ENCODE results near the gene CDCP1. TPM values are rescaled to one million over a fixed set of nuclear protein-coding genes. Genes with fewer than 3 reads are reported as not detected.
"Not testable (repeated sequence)": the region's sequence is repeated elsewhere in the genome, so short reads cannot be mapped to it uniquely, and the experiment has no call there.

Gene CDCP1
- polyA plus RNA-seq, 3 donors from 2014 or later: 1.1 to 3.3 (median 2.0) TPM

- Mint-ChIP-seq H3K9me3 (no peaks in the 10 kb centered on the region), H3K27me3 (ENCODE audit: low read depth in 3 of 3) (peaks cover 2 to 13% (median 4%) of the 10 kb centered on the region in 3 donors), H3K4me1 (no peaks in the 10 kb centered on the region), H3K27ac (no peak overlapping the region), H3K4me3 (no peak overlapping the region), H3K36me3 (peaks cover 0 to 4% (median 0%) of the 10 kb centered on the region in 3 donors)
- DNase-seq: no peak
These were observed 91.2 kb downstream of the CDCP1 start for GRCh38 chr3:45055032-45055410.

- peaks cover 0 to 4% (median 0%) of the 10 kb centered on the region in 3 donors for H3K36me3 Mint-ChIP-seq
- H3K9me3 Mint-ChIP-seq: no peaks in the 10 kb centered on the region
- H3K4me1 Mint-ChIP-seq: no peaks in the 10 kb centered on the region
- H3K27me3 Mint-ChIP-seq (ENCODE audit: low read depth in 3 of 3): peaks cover 2 to 13% (median 5%) of the 10 kb centered on the region in 3 donors
- H3K27ac Mint-ChIP-seq: no peak overlapping the region
- H3K4me3 Mint-ChIP-seq: no peak overlapping the region
- DNase-seq: no peak
These were observed 91.9 kb downstream of the CDCP1 start for GRCh38 chr3:45054196-45054857.

- H3K27me3 Mint-ChIP-seq (ENCODE audit: low read depth in 3 of 3): peaks cover 4 to 13% (median 5%) of the 10 kb centered on the region in 3 donors
- DNase-seq, H3K9me3 Mint-ChIP-seq, H3K4me3 Mint-ChIP-seq, H3K27ac Mint-ChIP-seq, H3K36me3 Mint-ChIP-seq, H3K4me1 Mint-ChIP-seq: not testable (repeated sequence)
These were observed 92.4 kb downstream of the CDCP1 start for GRCh38 chr3:45053805-45054195.

- no peak overlapping the region for H3K4me3 Mint-ChIP-seq
- H3K9me3 Mint-ChIP-seq: no peaks in the 10 kb centered on the region
- DNase-seq: no peak
- no peak overlapping the region for H3K27ac Mint-ChIP-seq
- H3K36me3 Mint-ChIP-seq: no peaks in the 10 kb centered on the region
- H3K4me1 Mint-ChIP-seq: no peaks in the 10 kb centered on the region
- H3K27me3 Mint-ChIP-seq (ENCODE audit: low read depth in 3 of 3): peaks cover 3 to 7% (median 6%) of the 10 kb centered on the region in 3 donors
These were observed 94.5 kb downstream of the CDCP1 start for GRCh38 chr3:45051685-45052084.

- Mint-ChIP-seq H3K36me3 (no peaks in the 10 kb centered on the region), H3K9me3 (no peaks in the 10 kb centered on the region), H3K4me1 (no peaks in the 10 kb centered on the region), H3K27me3 (ENCODE audit: low read depth in 3 of 3) (peaks cover 3 to 7% (median 6%) of the 10 kb centered on the region in 3 donors), H3K27ac (no peak overlapping the region), H3K4me3 (no peak overlapping the region)
- no peak for DNase-seq
These were observed 96.4 kb downstream of the CDCP1 start for GRCh38 chr3:45049807-45050206.

- H3K4me3 Mint-ChIP-seq: no peak overlapping the region
- no peaks in the 10 kb centered on the region for H3K4me1 Mint-ChIP-seq
- H3K27me3 Mint-ChIP-seq (ENCODE audit: low read depth in 3 of 3): peaks cover 1 to 6% (median 5%) of the 10 kb centered on the region in 3 donors
- no peaks in the 10 kb centered on the region for H3K9me3 Mint-ChIP-seq
- no peak overlapping the region for H3K27ac Mint-ChIP-seq
- no peak for DNase-seq
- H3K36me3 Mint-ChIP-seq: no peaks in the 10 kb centered on the region
These were observed 97.9 kb downstream of the CDCP1 start for GRCh38 chr3:45048244-45048643.

- Mint-ChIP-seq H3K9me3 (no peaks in the 10 kb centered on the region), H3K27me3 (ENCODE audit: low read depth in 3 of 3) (peaks cover 0 to 3% (median 3%) of the 10 kb centered on the region in 3 donors), H3K27ac (no peak overlapping the region), H3K4me1 (peaks cover 19 to 20% of the 10 kb centered on the region in 2 donors), H3K4me3 (no peak overlapping the region), H3K36me3 (no peaks in the 10 kb centered on the region)
- no peak for DNase-seq
These were observed 102.4 kb downstream of the CDCP1 start for GRCh38 chr3:45043728-45044299.

GRCh38 chr3:45042162-45042561 is 104.0 kb downstream of the CDCP1 start:
- no peak for DNase-seq
- no peaks in the 10 kb centered on the region for H3K9me3 Mint-ChIP-seq
- peaks cover 25 to 31% of the 10 kb centered on the region in 2 donors for H3K4me1 Mint-ChIP-seq
- peaks cover 0 to 6% (median 4%) of the 10 kb centered on the region in 3 donors for H3K27me3 Mint-ChIP-seq (ENCODE audit: low read depth in 3 of 3)
- H3K36me3 Mint-ChIP-seq: no peaks in the 10 kb centered on the region
- H3K4me3 Mint-ChIP-seq: no peak overlapping the region
- no peak overlapping the region for H3K27ac Mint-ChIP-seq

- peak; percentile 23 to 46 (median 36) for DNase-seq
- H3K9me3 Mint-ChIP-seq: no peaks in the 10 kb centered on the region
- peak overlapping the region in 2 of 5 donors; percentile 9 to 15 for H3K4me3 Mint-ChIP-seq
- peaks cover 28 to 36% of the 10 kb centered on the region in 2 donors for H3K4me1 Mint-ChIP-seq
- H3K36me3 Mint-ChIP-seq: no peaks in the 10 kb centered on the region
- H3K27ac Mint-ChIP-seq: peak overlapping the region in 1 of 6 donors; percentile 36
- H3K27me3 Mint-ChIP-seq (ENCODE audit: low read depth in 3 of 3): peaks cover 0 to 9% (median 4%) of the 10 kb centered on the region in 3 donors
These were observed 104.5 kb downstream of the CDCP1 start for GRCh38 chr3:45041666-45042065.

GRCh38 chr3:45037720-45038455 is 108.3 kb downstream of the CDCP1 start:
- Mint-ChIP-seq H3K4me3 (peak overlapping the region in 4 of 5 donors; percentile 24 to 63 (median 48)), H3K27ac (no peak overlapping the region), H3K36me3 (no peaks in the 10 kb centered on the region), H3K9me3 (no peaks in the 10 kb centered on the region), H3K27me3 (ENCODE audit: low read depth in 3 of 3) (peaks cover 1 to 12% (median 5%) of the 10 kb centered on the region in 3 donors), H3K4me1 (peaks cover 61 to 69% of the 10 kb centered on the region in 2 donors)
- peak; percentile 82 to 85 (median 83) for DNase-seq

GRCh38 chr3:45035441-45036301 is 110.5 kb downstream of the CDCP1 start:
- Mint-ChIP-seq H3K9me3 (no peaks in the 10 kb centered on the region), H3K27ac (peak overlapping the region in 3 of 6 donors; percentile 46 to 68 (median 53)), H3K36me3 (no peaks in the 10 kb centered on the region), H3K27me3 (ENCODE audit: low read depth in 3 of 3) (peaks cover 1 to 12% (median 7%) of the 10 kb centered on the region in 3 donors), H3K4me1 (peaks cover 45 to 51% of the 10 kb centered on the region in 2 donors), H3K4me3 (peak overlapping the region; percentile 76 to 89 (median 84))
- no peak for DNase-seq

- H3K9me3 Mint-ChIP-seq: no peaks in the 10 kb centered on the region
These were observed 111.4 kb downstream of the CDCP1 start for GRCh38 chr3:45034612-45035252.

GRCh38 chr3:45033791-45034190 is 112.4 kb downstream of the CDCP1 start:
- Mint-ChIP-seq H3K4me1 (peaks cover 43 to 49% of the 10 kb centered on the region in 2 donors), H3K36me3 (no peaks in the 10 kb centered on the region), H3K4me3 (peak overlapping the region in 2 of 5 donors; percentile 53 to 58), H3K9me3 (no peaks in the 10 kb centered on the region), H3K27me3 (ENCODE audit: low read depth in 3 of 3) (peaks cover 1 to 15% (median 9%) of the 10 kb centered on the region in 3 donors), H3K27ac (peak overlapping the region in 1 of 6 donors; percentile 90)
- DNase-seq: no peak

More at GRCh38 chr3:45034612-45035252, 111.4 kb downstream of the CDCP1 start:
- H3K27ac Mint-ChIP-seq: peak overlapping the region in 4 of 6 donors; percentile 24 to 90 (median 53)
- peak; percentile 26 to 36 (median 29) for DNase-seq
- peaks cover 1 to 12% (median 7%) of the 10 kb centered on the region in 3 donors for H3K27me3 Mint-ChIP-seq (ENCODE audit: low read depth in 3 of 3)
- H3K4me1 Mint-ChIP-seq: peaks cover 43 to 49% of the 10 kb centered on the region in 2 donors
- no peaks in the 10 kb centered on the region for H3K36me3 Mint-ChIP-seq
- H3K4me3 Mint-ChIP-seq: peak overlapping the region; percentile 53 to 76 (median 73)
